ENCODE data around the gene OVOL1. TPM values are rescaled to one million over a fixed set of nuclear protein-coding genes. Genes with fewer than 3 reads are reported as not detected.
"Not testable (repeated sequence)": the region's sequence is repeated elsewhere in the genome, so short reads cannot be mapped to it uniquely, and the experiment has no call there.

The OVOL1 gene
- total RNA-seq, 2 experiments from 2014 or later, result 0.14 to 0.17 TPM

DNA sequence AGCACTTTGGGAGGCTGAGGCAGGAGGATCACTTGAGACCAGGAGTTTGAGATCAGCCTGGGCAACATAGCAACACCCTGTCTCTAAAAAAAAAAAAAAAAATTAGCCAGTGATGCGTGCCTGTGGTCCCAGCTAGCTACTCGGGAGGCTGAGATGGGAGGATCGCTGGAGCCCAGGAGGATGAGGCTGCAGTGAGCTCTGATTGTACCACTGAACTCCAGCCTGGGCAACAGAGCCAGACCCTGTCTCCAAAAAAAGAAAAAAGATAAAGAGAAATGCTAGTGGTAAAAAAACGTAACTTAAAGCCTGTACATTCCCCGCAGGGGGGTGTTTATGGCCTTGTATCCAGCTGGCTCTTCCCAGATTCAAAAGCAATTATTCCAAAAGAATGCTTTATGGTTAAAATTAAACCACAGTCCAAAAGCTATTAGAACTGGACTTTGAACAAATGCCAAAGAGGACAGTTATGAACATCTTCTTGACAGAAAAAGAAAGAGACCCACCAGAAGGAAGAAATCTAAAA is 30.5 kb downstream of the OVOL1 start:
- Mint-ChIP-seq H3K9me3 (no peaks in the 10 kb centered on the region), H3K27me3 (peaks cover 3% of the 10 kb centered on the region), H3K4me1 (peaks cover 12% of the 10 kb centered on the region), H3K4me3 (peak overlapping the region; percentile 89), H3K27ac (peak overlapping the region; percentile 83), H3K36me3 (peaks cover 5% of the 10 kb centered on the region)
- DNase-seq (no peak), ATAC-seq (ENCODE audit: low read depth) (no peak)
- POLR2A ChIA-PET, result interaction anchor here (0.5 to 4.1 kb wide), 12 partner anchors 14 to 742 kb away, joined by 3 to 20 read pairs (median 4); partner anchors contain the start of genes CCDC85B and KAT5

DNA sequence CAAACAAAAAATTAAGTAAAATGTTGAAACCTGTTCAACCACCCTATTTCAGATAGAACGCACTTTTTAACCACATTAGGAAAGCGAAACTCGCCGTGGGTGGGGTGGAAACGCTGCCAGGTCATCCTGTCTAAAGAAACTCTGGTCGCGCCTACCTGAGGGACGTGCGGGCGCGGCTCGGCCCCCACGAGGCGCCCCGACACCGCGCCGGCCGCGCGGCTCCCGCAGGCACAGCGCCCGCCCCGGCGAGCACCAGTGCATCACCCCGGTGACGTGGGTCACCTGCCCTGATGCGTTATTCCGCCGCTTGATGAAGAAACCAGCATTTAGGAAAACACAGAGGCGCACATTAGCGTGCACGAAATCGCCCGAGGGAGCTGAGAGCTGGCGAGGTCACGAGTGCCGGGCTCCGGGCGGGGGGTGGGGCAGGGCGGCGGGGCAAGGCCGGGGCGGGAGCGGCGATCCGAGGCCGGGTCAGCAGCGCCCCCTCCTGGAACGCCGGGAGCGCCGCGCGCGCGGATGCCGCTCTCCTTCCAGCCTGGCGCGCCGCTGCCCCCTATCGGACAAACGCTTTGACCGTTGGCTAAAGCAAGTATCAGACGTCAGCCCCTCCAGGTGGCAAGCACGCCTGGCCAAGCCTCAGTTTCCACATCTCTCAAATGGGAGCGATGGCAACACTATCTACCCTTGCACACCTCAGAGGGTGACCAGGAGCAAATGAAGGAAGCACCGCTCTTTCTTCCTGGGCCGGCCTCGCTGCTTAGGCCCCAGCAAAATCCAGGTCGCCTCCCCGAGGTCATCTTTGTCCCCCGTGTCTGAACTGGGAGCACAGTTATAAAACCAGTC is 31.2 kb downstream of the OVOL1 start:
- Mint-ChIP-seq H3K4me1 (peaks cover 12% of the 10 kb centered on the region), H3K36me3 (peaks cover 5% of the 10 kb centered on the region), H3K27ac (peak overlapping the region; percentile 83), H3K9me3 (no peaks in the 10 kb centered on the region), H3K4me3 (peak overlapping the region; percentile 89), H3K27me3 (peaks cover 3% of the 10 kb centered on the region)
- peak; percentile 90 for ATAC-seq (ENCODE audit: low read depth)
- peak; percentile 99 for DNase-seq
- POLR2A ChIA-PET, result interaction anchor here (0.6 to 4.1 kb wide), 12 partner anchors 15 to 743 kb away, joined by 3 to 20 read pairs (median 4); partner anchors contain the start of genes CCDC85B, KAT5 and SNX32

DNA sequence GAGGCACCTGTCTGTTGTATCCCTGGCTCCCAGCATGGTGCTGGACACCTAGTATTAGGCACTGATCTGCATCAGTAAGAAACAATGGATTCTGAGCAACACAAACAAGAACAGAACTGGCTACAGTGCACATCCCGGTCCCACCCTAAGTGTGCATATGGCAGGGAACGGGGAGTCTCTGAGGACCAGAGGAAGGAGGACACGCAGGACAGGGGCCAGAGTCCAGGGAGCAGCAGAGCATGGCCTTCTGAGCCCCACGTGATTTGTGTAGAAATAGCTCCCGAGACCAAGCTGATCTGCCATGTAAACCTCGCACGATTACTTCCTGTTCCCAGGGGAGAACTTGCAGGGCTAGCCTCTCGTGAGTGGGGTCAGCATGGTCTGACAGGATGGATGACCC is 34.2 kb downstream of the OVOL1 start:
- H3K36me3 Mint-ChIP-seq, result peaks cover 5% of the 10 kb centered on the region
- H3K4me1 Mint-ChIP-seq, result peaks cover 10% of the 10 kb centered on the region
- H3K27ac Mint-ChIP-seq, result no peak overlapping the region
- H3K4me3 Mint-ChIP-seq, result no peak overlapping the region
- DNase-seq, result no peak
- no peak for ATAC-seq (ENCODE audit: low read depth)
- POLR2A ChIA-PET, result no interaction called here
- H3K27me3 Mint-ChIP-seq, result no peaks in the 10 kb centered on the region
- H3K9me3 Mint-ChIP-seq, result no peaks in the 10 kb centered on the region

DNA sequence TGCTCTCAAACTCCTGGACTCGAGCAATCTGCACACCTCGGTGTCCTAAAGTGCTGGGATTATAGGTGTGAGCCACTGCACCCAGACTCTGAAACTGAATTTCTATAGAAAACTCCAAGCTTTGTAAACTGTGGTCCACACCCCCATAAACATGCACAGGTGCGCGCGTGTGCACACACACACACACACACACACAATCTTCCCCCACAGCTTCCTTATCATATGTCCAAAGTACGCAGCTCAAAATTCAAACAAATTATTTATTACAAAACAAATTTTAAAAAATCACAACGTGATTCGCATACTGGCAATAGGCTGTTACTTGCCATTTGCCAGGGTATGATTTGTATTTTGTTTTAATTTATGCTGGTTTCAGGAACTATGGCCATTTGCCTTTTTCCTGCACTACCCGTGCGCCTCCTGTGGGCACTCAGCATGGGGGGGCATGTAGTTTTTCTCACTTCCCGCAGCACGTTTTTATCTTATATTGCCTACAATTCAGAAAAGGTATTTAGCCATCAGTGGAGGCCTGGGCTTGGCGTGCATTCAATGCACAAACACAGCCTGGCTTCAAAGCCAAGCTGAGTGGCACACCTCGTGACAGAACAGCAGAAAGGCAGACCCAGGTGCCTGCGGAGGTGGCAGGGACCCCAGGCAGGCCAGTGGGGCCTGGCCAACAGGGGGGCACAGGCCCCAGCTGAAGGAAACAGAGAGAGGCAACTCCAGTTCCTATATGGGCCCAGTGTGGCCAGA is 36.1 kb downstream of the OVOL1 start:
- Mint-ChIP-seq H3K27me3 (no peaks in the 10 kb centered on the region), H3K27ac (no peak overlapping the region), H3K4me1 (peaks cover 3% of the 10 kb centered on the region), H3K4me3 (no peak overlapping the region), H3K9me3 (no peaks in the 10 kb centered on the region), H3K36me3 (no peaks in the 10 kb centered on the region)
- POLR2A ChIA-PET, result no interaction called here
- DNase-seq (no peak), ATAC-seq (ENCODE audit: low read depth) (no peak)

DNA sequence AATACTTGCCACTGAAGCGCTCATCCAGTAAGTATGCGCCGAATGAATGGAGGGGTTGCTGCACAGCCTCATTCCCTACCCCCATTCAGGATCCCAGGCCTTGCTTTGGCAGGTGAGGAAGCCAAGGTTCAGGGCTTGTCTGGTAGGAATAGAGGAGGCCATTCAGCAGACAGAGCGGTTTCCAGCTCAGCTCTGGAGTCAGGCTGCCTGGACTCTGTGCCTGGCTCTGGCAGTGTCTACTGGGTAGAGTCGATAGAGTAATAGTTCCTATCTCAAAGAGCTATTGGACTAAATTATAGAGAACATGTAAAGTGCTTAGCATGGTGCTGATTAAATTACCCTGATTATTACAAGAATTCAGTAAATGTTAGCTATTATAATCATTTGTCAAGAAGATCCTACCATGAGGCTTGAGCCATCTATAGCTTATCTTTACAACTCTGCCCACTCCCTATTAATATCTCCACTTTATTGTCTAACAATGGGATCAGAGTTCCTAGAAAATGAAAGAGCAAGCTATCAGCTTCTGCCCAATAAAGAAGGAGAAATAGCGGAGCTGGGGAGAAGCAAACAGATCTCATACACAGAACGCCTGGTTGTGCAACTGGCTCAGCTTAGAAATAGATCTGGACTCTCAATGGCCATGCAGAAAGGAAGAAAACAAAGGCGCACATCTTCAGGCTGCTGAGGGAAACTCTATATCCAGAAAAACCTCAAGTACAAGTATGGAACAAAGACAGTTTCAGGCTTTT is 40.3 kb downstream of the OVOL1 start:
- H3K9me3 Mint-ChIP-seq, result no peaks in the 10 kb centered on the region
- DNase-seq (no peak), ATAC-seq (ENCODE audit: low read depth) (no peak)
- POLR2A ChIA-PET, result interaction anchor here (1.9 kb wide), 1 partner anchor 25 kb away, joined by 6 read pairs; no protein-coding TSS in a partner anchor
- no peaks in the 10 kb centered on the region for H3K36me3 Mint-ChIP-seq
- H3K27me3 Mint-ChIP-seq, result peaks cover 20% of the 10 kb centered on the region
- H3K27ac Mint-ChIP-seq, result no peak overlapping the region
- H3K4me1 Mint-ChIP-seq, result peaks cover 8% of the 10 kb centered on the region
- H3K4me3 Mint-ChIP-seq, result no peak overlapping the region

DNA sequence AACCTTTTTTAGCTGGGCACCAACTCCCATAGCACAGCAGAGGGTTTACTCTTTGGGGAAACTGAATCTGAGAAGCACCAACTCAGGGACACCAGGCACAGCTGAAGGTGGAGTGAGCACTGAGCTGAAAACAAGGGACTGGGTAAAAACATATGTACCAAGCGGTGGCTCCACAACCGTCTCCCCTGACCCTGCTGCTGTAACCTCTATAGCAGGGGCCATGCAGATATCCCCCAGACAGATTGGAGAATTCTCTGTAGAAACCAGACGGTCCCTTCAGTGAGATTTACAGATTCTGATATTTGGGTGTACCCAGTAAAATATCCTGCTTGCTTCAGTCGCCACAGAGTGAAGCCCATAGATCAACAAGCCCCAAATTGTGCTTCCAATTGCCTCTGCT is 42.6 kb downstream of the OVOL1 start:
- H3K27me3 Mint-ChIP-seq, result peaks cover 20% of the 10 kb centered on the region
- H3K4me3 Mint-ChIP-seq, result no peak overlapping the region
- H3K36me3 Mint-ChIP-seq, result no peaks in the 10 kb centered on the region
- POLR2A ChIA-PET, result no interaction called here
- no peaks in the 10 kb centered on the region for H3K9me3 Mint-ChIP-seq
- H3K4me1 Mint-ChIP-seq, result peaks cover 11% of the 10 kb centered on the region
- DNase-seq (no peak), ATAC-seq (ENCODE audit: low read depth) (no peak)
- H3K27ac Mint-ChIP-seq, result no peak overlapping the region

DNA sequence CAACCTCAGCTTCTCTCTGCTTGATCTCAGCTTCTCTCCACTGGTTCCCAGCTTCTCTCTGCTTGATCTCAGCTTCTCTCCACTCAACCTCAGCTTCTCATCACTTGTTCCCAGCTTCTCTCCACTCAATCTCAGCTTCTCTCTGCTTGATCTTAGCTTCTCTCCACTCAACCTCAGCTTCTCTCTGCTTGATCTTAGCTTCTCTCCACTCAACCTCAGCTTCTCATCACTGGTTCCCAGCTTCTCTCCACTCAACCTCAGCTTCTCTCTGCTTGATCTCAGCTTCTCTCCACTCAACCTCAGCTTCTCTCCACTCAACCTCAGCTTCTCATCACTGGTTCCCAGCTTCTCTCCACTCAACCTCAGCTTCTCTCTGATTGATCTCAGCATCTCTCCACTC is 45.4 kb downstream of the OVOL1 start:
- H3K36me3 Mint-ChIP-seq; DNase-seq; ATAC-seq (ENCODE audit: low read depth); H3K27ac Mint-ChIP-seq; H3K9me3 Mint-ChIP-seq; H3K4me3 Mint-ChIP-seq: not testable (repeated sequence)
- peaks cover 11% of the 10 kb centered on the region for H3K4me1 Mint-ChIP-seq
- POLR2A ChIA-PET, result interaction anchor here (0.9 to 2.1 kb wide), 6 partner anchors 16 to 105 kb away, joined by 3 to 16 read pairs (median 5); partner anchors contain the start of genes CCDC85B, CFL1 and MUS81
- H3K27me3 Mint-ChIP-seq, result peaks cover 20% of the 10 kb centered on the region

DNA sequence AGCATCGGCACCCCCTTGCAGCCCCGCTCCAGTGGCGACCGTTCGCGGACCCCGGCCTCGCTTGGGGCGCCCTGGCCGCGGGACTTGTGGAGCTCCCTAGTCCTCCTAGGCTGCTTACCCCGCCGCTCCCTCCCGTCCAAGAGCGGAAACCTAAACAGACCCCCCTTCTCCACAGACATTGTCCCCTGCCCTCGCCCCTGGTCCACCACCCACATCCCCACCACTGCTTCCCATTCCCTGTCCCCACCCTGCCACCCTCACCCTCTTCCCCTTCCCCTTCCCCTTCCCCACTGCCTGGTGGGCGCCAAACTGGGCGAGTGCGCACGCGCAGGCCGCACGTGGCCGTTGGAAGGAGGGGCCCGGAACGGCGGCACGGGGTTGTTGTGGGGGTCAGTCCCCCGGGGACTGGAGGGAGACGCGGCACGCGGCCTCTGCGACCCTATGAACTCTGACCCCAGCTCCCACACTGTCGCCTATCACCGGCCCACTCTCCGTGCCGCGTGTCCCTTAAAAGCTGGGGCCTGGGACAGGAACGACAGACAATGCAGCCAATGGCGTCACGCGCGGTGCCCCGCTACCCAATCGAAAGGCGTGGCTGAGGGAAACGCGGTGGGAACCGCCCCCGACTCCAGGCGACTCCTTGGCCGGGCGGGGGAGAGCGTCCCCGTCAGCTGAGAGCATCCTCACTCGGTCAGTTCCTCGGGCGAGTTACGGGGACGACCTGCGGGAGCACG is 46.6 kb downstream of the OVOL1 start, which contains the start of gene SNX32:
TSS of gene SNX32 (plus strand) at position 667 of the 734 bp plus-strand sequence. CDS start 103 bp downstream, outside the sequence.
- DNase-seq (peak; percentile 96), ATAC-seq (ENCODE audit: low read depth) (peak; percentile 99)
- POLR2A ChIA-PET, result interaction anchor here (0.7 to 2.1 kb wide), 16 partner anchors 10 to 219 kb away, joined by 3 to 16 read pairs (median 3); partner anchors contain the start of genes BANF1, CCDC85B, CFL1 and FIBP
- H3K36me3 Mint-ChIP-seq, result no peaks in the 10 kb centered on the region
- H3K4me3 Mint-ChIP-seq, result no peak within 1 kb of the TSS
- no peaks in the 10 kb centered on the region for H3K9me3 Mint-ChIP-seq
- peaks cover 22% of the 10 kb centered on the region for H3K27me3 Mint-ChIP-seq
- H3K27ac Mint-ChIP-seq, result no peak within 1 kb of the TSS
- peaks cover 9% of the 10 kb centered on the region for H3K4me1 Mint-ChIP-seq

DNA sequence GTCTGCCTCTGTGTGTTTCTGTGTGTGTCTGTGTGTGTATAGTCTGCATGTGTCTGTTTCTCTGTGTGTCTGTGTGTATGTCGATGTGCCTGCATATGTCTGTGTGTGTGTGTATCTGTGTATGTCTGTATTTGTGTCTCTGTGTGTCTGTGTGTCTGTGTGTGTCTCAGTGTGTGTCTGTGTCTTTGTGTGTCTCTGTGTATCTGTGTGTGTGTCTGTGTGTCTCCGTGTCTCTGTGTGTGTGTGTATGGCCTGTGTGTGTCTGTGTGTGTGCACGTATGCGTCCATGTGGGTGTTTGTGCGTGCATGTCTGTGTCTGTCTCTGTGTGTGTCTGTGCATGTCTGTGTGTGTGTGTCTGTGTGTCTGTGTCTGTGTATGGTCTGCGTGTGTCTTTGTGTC is 47.3 kb downstream of the OVOL1 start:
- no peak for ATAC-seq (ENCODE audit: low read depth)
- Mint-ChIP-seq H3K27ac (no peak overlapping the region), H3K4me1 (peaks cover 9% of the 10 kb centered on the region), H3K36me3 (no peaks in the 10 kb centered on the region), H3K4me3 (no peak overlapping the region), H3K27me3 (peaks cover 22% of the 10 kb centered on the region), H3K9me3 (no peaks in the 10 kb centered on the region)
- no peak for DNase-seq
- POLR2A ChIA-PET, result interaction anchor here (0.8 to 2.1 kb wide), 9 partner anchors 13 to 168 kb away, joined by 3 to 16 read pairs (median 4); partner anchors contain the start of genes BANF1, CCDC85B, CFL1 and FIBP

DNA sequence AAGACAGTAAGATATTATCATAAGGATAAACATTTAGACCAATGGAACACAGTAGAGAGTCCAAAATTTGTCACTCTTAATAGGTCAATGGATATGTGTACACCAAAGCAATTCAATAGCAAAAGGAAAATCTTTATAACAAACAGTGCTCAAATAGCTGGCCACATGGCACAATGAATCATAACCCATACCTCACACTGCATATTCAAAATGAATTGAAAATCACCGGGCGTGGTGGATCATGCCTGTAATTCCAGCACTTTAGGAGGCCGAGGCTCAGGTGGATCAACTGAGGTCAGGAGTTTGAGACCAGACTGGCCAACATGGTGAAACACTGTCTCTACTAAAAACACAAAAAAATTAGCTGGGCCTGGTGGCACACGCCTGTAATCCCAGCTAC is 55.3 kb downstream of the OVOL1 start:
- H3K36me3 Mint-ChIP-seq, result no peaks in the 10 kb centered on the region
- H3K4me1 Mint-ChIP-seq, result no peaks in the 10 kb centered on the region
- H3K27ac Mint-ChIP-seq, result no peak overlapping the region
- H3K27me3 Mint-ChIP-seq, result peaks cover 2% of the 10 kb centered on the region
- POLR2A ChIA-PET, result no interaction called here
- no peak overlapping the region for H3K4me3 Mint-ChIP-seq
- DNase-seq, result no peak
- H3K9me3 Mint-ChIP-seq, result no peaks in the 10 kb centered on the region
- ATAC-seq (ENCODE audit: low read depth), result no peak

DNA sequence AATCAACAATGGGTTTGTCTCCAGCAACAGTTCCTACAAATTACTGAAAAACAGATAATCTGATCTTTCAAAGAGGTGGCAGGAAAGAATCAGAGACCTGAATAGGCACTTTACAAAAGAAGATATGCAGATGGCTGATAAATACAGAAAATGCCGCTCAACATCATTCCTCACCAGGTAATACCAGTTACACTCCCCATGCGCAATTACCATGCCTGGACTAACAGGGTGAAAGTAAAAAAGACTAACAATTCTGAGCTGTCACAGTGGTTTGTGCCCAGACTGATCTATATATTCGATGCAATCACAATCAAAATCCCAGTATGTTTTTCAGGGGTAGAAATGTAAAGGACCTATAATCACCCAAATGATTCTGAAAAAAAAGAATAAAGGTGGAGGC is 56.9 kb downstream of the OVOL1 start:
- no peaks in the 10 kb centered on the region for H3K9me3 Mint-ChIP-seq

More for the DNA sequence above, 56.9 kb downstream of the OVOL1 start:
- POLR2A ChIA-PET, result interaction anchor here (0.7 to 1.4 kb wide), 3 partner anchors 10 to 46 kb away, joined by 3 read pairs; partner anchors contain the start of genes CCDC85B and SNX32
- Mint-ChIP-seq H3K27ac (no peak overlapping the region), H3K27me3 (peaks cover 3% of the 10 kb centered on the region), H3K4me3 (no peak overlapping the region), H3K36me3 (no peaks in the 10 kb centered on the region), H3K4me1 (no peaks in the 10 kb centered on the region)
- ATAC-seq (ENCODE audit: low read depth) (no peak), DNase-seq (no peak)
